Measurements from ENCODE around the gene UBL4B. TPM values are rescaled to one million over a fixed set of nuclear protein-coding genes. Genes with fewer than 3 reads are reported as not detected.

The UBL4B gene
- total and polyA plus RNA-seq, 9 of the 15 experiments (the other 6 are each of a cell fraction or from before 2014, with no cell fraction given), result not detected

- no peak for DNase-seq (ENCODE audit: extremely low read depth in 1 of 4, low spot score in 3 of 4)
- ATAC-seq, result no peak
- FAIRE-seq, result no peak
- TF ChIP-seq, protein P1, sequence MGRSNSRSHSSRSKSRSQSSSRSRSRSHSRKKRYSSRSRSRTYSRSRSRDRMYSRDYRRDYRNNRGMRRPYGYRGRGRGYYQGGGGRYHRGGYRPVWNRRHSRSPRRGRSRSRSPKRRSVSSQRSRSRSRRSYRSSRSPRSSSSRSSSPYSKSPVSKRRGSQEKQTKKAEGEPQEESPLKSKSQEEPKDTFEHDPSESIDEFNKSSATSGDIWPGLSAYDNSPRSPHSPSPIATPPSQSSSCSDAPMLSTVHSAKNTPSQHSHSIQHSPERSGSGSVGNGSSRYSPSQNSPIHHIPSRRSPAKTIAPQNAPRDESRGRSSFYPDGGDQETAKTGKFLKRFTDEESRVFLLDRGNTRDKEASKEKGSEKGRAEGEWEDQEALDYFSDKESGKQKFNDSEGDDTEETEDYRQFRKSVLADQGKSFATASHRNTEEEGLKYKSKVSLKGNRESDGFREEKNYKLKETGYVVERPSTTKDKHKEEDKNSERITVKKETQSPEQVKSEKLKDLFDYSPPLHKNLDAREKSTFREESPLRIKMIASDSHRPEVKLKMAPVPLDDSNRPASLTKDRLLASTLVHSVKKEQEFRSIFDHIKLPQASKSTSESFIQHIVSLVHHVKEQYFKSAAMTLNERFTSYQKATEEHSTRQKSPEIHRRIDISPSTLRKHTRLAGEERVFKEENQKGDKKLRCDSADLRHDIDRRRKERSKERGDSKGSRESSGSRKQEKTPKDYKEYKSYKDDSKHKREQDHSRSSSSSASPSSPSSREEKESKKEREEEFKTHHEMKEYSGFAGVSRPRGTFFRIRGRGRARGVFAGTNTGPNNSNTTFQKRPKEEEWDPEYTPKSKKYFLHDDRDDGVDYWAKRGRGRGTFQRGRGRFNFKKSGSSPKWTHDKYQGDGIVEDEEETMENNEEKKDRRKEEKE (IDR thresholded peaks at IDR 0.05; ENCODE audit: borderline replicate concordance in 1 of 2, control insufficient read depth in 1 of 2, low read depth in 2 of 2, low read length in 1 of 2), result no peak
- ChIA-PET CTCF (ENCODE audit: low intra/inter-chr PET ratio) (no interaction called here), POLR2A (no interaction called here)
- in situ Hi-C loops (cut with MboI) (no loop called here), intact Hi-C loops (cut with micrococcal nuclease) (no loop called here)
- no peak overlapping the region for H2AFZ ChIP-seq (ENCODE audit: low read depth, low read length)
- peaks cover 0 to 21% of the 10 kb centered on the region in 2 experiments; a peak in 2 of 5 replicates for H3K27me3 ChIP-seq (ENCODE audit: control insufficient read depth in 2 of 2, insufficient read depth in 2 of 2, low read length in 2 of 2)
- H3K27ac ChIP-seq (ENCODE audit: extremely low read depth, low read depth, low read length), result no peak overlapping the region
- H3K9ac ChIP-seq (ENCODE audit: insufficient read depth in 1 of 2, low read depth in 2 of 2, low read length in 2 of 2), result no peak overlapping the region
- WGBS (ENCODE audit: insufficient coverage, low coverage, missing lambda C conversion rate), result under 1% methylated on average over 12 of the region's 12 CpGs
- H3K4me2 ChIP-seq (ENCODE audit: insufficient read depth, low read length), result no peak overlapping the region
- no peaks in the 10 kb centered on the region for H3K79me2 ChIP-seq (ENCODE audit: control insufficient read depth, insufficient read depth, low read length)
- no peaks in the 10 kb centered on the region for H3K9me1 ChIP-seq (ENCODE audit: control insufficient read depth, insufficient read depth, low read length)
- H3K9me3 ChIP-seq (replicated peaks; ENCODE audit: control insufficient read depth, insufficient read depth, low read depth, low read length), result peaks cover 2% of the 10 kb centered on the region
- no peaks in the 10 kb centered on the region for H3K36me3 ChIP-seq (ENCODE audit: control insufficient read depth, insufficient read depth, low read length)
- H4K20me1 ChIP-seq (replicated peaks; ENCODE audit: control insufficient read depth, insufficient read depth, low read length), result 0 out of 2 replicates have a peak, but pooled peaks cover 2% of the 10 kb centered on the region
- H3K4me3 ChIP-seq, result no peak overlapping the region
- H3K4me1 ChIP-seq (replicated peaks in 1 of 2; ENCODE audit: control insufficient read depth in 2 of 2, insufficient read depth in 2 of 2, low read length in 2 of 2), result no peaks in the 10 kb centered on the region
- BruUV-seq (replicated peaks), result no TSS peak
These were observed 8.8 kb downstream of the UBL4B start for GRCh38 chr1:110120960-110121561.
